Prostate gland (tissue), 2 donors: Measurements from ENCODE around the gene ATP5PD.

Source experiments
- CTCF ChIP-seq, 4 experiments: fragments of 200-600 bp in 2 of 4; fragments of 450-650 bp in 2 of 4; sonication (generic) in 2 of 4; IDR thresholded peaks; 1 replicate in 3 of 4; 2 replicates in 1 of 4; pipeline ENCODE4 v1.5.1; 2016 to 2019; ENCODE audit warnings: antibody characterized with exemption in 4 of 4, mild to moderate bottlenecking in 2 of 4, moderate library complexity in 2 of 4
- POLR2A ChIP-seq: fragments of 450-650 bp; IDR thresholded peaks from one replicate; pipeline ENCODE4 v1.6.1; 2016; ENCODE audit warnings: antibody characterized with exemption, mild to moderate bottlenecking

- TF ChIP-seq CTCF (IDR thresholded peaks at IDR 0.05) (no peak), POLR2A (no peak)
These were observed 47.2 kb downstream of the ATP5PD start for GRCh38 chr17:74999523-74999922.
